GM12872 (cell line): Measurements from ENCODE around the gene HS6ST3.

Experiments
- TF ChIP-seq, protein P1 (sequence below): IDR thresholded peaks from 3 replicates; pipeline ENCODE4 v1.5.1; 2011; ENCODE audit warnings: low read depth, mild to moderate bottlenecking, low read length, moderate library complexity; ENCODE audit not compliant: insufficient read depth

Gene HS6ST3

GRCh38 chr13:96165840-96166239 lies 75.9 kb downstream of the HS6ST3 start:
- TF ChIP-seq, protein P1, sequence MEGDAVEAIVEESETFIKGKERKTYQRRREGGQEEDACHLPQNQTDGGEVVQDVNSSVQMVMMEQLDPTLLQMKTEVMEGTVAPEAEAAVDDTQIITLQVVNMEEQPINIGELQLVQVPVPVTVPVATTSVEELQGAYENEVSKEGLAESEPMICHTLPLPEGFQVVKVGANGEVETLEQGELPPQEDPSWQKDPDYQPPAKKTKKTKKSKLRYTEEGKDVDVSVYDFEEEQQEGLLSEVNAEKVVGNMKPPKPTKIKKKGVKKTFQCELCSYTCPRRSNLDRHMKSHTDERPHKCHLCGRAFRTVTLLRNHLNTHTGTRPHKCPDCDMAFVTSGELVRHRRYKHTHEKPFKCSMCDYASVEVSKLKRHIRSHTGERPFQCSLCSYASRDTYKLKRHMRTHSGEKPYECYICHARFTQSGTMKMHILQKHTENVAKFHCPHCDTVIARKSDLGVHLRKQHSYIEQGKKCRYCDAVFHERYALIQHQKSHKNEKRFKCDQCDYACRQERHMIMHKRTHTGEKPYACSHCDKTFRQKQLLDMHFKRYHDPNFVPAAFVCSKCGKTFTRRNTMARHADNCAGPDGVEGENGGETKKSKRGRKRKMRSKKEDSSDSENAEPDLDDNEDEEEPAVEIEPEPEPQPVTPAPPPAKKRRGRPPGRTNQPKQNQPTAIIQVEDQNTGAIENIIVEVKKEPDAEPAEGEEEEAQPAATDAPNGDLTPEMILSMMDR: no peak

DNA sequence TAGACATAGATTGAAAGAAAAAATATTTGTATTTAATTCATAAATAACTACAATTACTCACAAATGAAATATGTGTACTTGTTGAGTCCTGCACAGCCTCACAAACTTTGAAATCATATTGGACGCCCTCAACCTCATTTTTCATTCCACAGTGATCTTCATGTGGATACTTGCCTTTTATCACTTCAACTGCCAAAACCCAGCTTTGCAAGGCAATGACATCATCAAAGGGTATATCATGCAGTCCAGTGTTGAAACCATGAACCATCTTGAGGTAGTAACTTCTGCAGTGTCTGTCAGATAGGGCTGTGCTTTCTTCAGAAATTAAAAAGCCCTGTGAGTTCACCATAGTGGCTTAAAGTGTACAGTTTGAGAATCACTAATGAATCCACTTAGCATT lies 82.2 kb downstream of the HS6ST3 start:
- TF ChIP-seq, protein P1: no peak

DNA sequence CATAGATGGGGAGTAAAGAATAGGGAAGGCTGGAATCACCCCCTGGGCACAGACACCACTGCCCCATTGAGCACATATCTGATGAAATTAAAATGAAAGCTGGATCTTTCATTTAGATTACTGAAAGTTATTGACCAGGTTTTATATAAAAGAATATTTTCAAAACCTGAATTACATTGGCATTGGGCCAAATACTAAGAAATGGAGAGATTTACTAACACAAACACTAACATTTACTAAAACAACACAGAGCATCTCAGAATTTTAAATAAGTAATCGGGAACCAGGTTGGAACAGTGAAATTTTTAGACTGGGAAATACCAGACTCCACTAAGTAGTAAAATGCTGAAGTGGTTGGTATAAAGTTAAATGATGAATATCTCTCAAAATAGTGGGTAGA lies 88.9 kb downstream of the HS6ST3 start:
- TF ChIP-seq, protein P1: no peak

GRCh38 chr13:96179309-96179708 lies 89.4 kb downstream of the HS6ST3 start:
- TF ChIP-seq, protein P1: no peak

- TF ChIP-seq, protein P1: no peak
Measured at GRCh38 chr13:96181911-96182310, 92.0 kb downstream of the HS6ST3 start.

DNA sequence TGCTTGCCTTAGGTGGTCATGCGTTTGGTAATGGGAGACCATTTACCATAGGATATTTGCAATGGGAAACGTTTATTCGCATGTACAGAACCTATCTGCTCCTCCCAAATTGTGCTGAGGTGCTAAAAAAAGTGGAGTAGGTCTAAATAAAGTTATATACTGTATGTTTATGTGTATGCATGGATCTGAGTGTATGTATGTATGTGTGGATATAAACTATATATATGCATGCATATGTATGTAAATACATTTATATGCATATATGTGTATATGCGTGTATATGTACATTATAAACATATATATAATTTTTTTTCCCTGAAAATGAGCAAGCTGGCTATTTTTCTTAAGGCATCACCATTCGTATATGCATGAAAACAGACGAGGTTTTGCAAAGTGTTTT lies 95.9 kb downstream of the HS6ST3 start:
- TF ChIP-seq, protein P1: no peak

- TF ChIP-seq, protein P1: no peak
Measured at GRCh38 chr13:96191367-96191766, 101.5 kb downstream of the HS6ST3 start.
